GM21528 (cell line): ENCODE data around the gene BCAT1.
"Not testable (repeated sequence)": the region's sequence is repeated elsewhere in the genome, so short reads cannot be mapped to it uniquely, and the experiment has no call there.

ENCODE experiments used
- ATAC-seq: cut with Tn5 transposase; IDR thresholded peaks from one replicate; pipeline ENCODE4 v1.9.1; 2021; ENCODE audit warnings: mild to moderate bottlenecking, moderate library complexity; ENCODE audit not compliant: unreplicated experiment, low FRiP score

Gene BCAT1

GRCh38 chr12:24902511-24903328, 46.2 kb downstream of the BCAT1 start:
- peak; percentile 53 for ATAC-seq

DNA sequence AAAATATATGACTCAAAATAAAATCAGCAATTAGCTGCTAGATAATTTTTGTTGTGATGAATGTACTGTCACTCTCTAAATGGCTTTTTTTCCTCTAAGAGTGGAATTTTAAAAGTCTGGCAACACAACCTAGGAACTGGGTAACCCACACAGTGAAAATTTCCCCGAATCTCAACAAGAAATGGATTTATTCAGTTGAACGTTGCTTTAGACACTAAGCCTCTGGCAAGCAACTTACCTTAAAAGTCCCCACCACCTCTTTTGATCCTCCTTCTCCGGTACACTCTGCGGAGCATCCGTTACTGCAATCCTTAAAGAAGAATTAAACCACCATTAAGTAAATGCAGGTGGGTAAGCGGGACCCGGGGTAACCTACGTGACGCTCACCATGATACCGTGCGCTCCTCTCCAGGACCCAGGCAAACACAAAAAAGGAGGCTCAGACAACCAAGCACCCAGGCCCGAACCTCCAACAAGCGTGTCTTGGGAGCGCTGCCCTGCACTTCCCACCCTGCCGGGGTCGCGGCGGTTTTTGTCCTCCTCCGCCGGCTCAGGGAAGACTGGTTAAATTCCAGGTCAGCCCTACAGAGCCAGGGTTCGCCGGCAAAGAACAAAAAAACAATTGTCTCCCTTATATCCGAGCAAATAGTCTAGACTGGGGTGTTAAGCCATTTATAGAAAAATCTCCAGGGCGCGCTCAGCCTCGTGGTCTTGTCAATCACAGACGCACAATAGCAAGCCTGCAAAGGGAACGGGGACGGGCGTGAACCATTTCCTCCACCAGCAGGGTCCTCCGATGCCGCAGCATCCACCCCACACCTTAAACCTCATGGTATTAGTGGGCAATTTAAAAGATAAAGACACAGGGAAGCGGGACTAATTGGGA, 47.1 kb downstream of the BCAT1 start:
- no peak for ATAC-seq

GRCh38 chr12:24900196-24900595, 48.7 kb downstream of the BCAT1 start:
- ATAC-seq = no peak

DNA sequence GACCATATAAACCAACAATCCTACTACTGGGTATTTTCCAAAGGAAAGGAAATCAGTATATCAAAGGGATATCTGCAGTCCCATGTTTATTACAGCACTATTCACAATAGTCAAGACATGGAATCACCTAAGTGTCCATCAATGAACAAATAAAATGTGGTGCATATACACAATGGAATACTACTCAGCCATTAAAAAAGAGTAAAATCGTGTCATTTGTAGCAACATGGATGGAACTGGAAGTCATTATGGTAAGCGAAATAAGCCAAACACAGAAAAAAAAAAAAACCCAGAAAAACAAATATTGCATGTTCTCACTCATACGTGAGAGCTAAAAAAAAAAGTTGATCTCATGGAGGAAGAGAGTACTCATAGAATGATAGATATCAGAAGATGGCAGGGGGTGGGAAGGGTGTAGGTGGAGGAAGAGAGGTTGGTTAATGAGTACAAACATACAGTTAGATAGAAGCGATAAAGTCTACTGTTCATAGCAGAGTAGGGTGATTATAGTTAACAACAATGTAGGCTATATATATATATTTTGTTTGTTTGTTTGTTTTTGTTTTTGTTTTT, 49.3 kb downstream of the BCAT1 start:
- no peak for ATAC-seq

- no peak for ATAC-seq
Observed at GRCh38 chr12:24898606-24899005, 50.3 kb downstream of the BCAT1 start.

DNA sequence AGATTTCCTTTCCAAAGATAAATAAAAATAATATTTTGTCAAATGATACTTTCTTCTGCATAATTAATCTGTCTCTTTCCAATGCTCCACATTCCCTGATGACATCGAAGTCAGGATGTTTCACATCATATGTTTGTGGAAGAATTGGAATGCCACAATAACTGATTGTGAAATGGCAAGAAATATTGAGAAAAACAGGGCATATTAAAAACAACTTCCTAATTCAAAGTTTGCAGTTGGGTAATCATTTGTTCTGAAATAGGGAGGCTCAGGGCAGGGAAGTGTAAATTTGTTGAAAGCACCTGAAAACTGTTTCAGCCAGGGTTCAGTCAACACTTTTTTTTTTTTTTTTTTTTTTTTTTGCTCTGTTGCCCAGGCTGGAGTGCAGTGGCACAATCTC, 50.7 kb downstream of the BCAT1 start:
- ATAC-seq = no peak

- no peak for ATAC-seq
Observed at GRCh38 chr12:24896171-24896570, 52.7 kb downstream of the BCAT1 start.

DNA sequence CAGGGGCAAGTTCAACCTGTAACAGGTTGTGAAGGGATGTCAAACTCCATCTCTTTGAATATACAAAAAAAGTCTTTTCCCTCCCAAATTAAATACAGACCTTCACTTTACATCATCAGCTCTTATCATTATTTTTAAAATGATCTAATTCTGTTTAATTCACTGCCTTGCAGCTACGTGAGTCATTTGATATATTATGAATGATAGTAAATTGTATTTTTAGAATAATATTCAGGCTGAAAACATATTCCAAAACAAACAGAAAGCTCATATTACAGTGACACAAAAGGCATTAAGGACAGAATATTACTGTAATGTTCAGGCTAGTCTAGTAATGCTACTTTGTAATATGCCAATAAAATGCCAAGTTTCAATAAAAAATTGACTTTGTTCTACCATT, 53.3 kb downstream of the BCAT1 start:
- no peak for ATAC-seq

- ATAC-seq = no peak
Observed at GRCh38 chr12:24894879-24895278, 54.0 kb downstream of the BCAT1 start.

DNA sequence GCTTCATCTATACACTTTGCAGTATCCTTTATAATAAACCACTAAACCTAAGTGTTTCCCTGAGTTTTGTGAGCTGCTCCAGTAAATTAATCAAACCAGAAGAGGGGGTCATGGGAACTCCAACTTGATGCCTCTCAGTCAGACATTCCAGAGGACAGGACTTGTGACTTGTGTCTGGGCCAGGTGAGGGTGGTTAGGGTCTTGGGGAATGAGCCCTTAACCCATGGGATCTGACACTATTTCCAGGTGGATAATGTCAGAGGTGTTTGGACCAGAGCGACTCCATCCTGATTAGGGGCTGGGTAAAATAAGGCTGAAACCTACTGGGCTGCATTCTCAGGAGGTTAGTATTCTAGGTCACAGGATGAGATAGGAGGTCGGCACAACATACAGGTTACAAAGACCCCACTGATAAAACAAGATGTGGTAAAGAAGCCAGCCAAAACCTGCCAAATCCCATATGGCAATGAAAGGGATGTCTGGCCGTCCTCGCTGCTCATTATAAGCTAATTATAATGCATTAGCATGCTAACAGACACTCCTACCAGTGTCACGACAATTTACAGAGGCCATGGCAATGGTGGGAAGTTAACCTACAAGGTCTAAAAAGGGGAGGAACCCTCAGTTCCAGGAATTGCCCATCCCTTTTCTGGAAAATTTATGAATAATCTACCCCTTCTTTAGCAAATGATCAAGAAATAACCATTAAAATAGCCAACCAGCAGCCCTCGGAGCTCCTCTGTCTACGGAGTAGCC, 58.7 kb downstream of the BCAT1 start:
- ATAC-seq = no peak

DNA sequence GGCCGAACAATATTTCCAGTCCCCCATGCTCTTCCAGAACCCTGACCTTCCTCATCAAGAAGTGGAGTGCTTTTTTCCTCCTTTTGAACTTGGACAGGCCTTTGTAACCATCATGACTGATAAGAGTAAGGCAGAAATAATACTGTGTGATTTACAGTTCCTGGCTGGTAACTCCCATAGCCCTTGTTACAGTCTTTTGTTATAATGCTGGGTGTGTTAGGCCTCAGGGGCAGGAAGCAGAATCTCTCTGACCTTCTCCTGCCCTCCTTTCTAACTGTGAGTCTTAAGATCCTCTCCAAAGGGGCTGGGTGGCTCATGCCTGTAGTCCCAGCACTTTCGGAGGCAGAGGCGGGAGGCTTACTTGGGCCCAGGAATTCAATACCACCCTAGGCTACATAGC, 59.5 kb downstream of the BCAT1 start:
- no peak for ATAC-seq

- ATAC-seq = no peak
Observed at GRCh38 chr12:24888813-24889212, 60.1 kb downstream of the BCAT1 start.

- ATAC-seq = no peak
Observed at GRCh38 chr12:24884911-24885310, 64.0 kb downstream of the BCAT1 start.

DNA sequence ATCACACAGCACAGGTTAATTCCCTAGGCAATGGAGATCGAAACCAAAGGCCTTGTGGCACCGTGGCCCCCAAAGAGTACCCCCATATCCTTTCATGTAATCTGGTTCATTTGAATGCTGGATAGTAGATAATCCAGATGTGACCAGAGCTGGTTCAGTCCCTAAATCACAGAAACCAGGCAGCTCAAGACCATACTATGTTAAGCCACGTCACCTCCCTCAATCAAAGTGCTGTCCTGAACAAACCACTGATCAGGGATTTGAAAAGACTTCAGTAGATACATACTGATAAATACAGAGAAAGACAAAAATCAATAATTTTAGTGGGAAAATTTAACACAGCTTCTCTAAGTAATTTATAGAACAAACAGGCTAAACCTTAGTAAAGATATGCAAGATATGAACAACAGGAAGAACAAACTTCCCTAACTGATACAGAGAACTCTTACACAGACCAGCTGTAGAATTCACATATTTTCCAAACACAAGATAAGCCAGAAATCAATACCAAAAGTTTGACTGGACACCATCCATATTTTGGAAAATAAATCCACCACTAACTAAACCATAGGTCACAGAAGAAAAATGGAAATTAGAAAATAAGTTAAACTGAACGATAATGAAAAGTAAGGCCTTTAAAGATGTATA, 67.1 kb downstream of the BCAT1 start:
- ATAC-seq = no peak

DNA sequence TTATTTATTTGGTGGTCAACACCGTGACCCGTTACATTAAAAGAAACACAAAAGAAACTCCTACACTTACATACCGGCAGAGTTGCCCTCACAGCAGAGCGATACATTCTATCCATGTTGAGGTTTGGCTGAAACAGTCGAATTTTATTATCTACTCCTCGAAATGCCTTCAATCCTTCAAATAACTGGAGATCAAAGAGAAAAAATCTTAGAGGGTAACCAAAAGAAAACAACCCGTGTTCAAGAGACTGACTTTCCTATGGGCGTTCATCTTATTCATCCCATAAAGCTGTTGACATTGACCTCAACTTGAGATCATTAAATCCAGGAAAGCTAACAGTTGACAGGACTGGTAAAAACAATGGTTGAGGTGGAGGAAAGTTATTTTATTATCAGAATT, 67.7 kb downstream of the BCAT1 start:
- no peak for ATAC-seq

DNA sequence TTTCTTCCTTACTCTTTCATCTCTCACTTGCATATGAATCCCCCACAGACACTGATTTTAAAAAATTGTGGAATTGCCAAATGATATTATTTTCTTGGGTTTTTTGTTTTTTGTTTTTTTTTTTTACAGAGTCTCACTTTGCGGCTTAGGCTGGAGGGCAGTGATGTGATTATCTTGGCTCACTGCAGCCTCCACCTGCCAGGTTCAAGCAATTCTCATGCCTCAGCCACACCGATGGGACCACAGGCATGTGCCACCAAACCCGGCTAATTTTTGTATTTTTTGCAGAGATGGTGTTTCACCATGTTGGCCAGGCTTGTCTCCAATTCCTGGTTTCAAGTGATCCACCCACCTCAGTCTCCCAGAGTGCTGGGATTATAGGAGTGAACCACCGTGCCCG, 68.2 kb downstream of the BCAT1 start:
- no peak for ATAC-seq

- no peak for ATAC-seq
Observed at GRCh38 chr12:24879644-24880043, 69.3 kb downstream of the BCAT1 start.

DNA sequence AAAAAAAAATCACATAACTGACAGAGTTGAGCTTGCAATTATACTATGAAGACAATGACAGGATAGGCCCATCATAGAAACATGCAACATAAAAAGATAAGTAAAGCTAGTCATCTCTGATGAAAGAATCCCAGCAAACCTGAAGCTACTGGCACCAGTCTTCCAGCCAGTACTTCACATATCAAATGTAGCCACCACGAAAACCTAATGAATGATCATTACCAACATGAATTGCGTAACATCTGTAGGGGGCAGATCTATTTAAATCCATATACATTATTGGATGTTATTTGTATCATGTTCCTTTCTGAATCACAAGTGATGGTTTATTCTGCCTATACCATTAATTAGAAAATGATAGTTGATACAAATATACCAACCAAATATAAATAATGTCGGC, 73.9 kb downstream of the BCAT1 start:
- no peak for ATAC-seq

DNA sequence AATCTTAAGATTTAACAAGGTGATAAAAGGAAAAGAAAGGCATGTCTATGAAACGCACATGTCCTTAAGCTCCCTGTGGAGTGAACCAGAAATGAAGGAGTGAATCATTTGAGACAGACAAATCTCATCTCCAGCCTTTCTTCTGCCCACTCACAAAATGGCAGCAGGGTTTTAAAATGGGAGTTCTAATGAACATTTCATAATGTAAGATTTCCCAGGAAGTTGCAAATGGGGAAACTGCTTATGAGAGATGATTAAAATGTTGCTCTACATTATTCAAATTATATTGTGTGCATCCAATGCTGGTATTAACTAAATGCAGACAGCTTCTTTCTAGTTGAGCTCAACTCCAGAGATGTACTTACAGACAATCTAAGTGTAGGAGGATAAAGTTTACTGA, 76.7 kb downstream of the BCAT1 start:
- ATAC-seq = no peak

DNA sequence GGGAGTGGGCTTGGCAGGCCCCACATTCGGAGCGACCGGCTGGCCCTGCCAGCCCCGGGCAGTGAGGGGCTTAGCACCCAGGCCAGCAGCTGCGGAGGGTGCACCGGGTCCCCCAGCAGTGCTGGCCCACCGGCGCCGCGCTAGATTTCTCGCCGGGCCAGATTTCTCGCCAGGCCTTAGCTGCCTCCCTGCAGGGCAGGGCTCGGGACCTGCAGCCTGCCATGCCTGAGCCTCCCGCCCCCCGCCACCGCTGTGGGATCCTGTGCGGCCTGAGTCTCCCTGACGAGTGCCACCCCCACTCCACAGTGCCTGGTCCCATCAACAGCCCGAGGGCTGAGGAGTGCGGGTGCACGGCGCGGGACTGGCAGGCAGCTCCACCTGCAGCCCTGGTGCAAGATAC, 82.8 kb downstream of the BCAT1 start:
- not testable (repeated sequence) for ATAC-seq
